Neural cell (in vitro differentiated cells): ENCODE results near the gene ZBED4. TPM values are rescaled to one million over a fixed set of nuclear protein-coding genes. Genes with fewer than 3 reads are reported as not detected.

Experiments used
- H2AFZ ChIP-seq: fragments of 200-600, 300-800 bp; sonication (generic), shearing (Covaris generic); 2 replicates; pipeline ENCODE4 v1.6.0; 2014; ENCODE audit warnings: low read depth, mild to moderate bottlenecking, antibody characterized with exemption, low read length, moderate library complexity
- H3F3A ChIP-seq: fragments of 200-600 bp; shearing (Covaris generic); 2 replicates; pipeline ENCODE4 v1.6.1; 2016; ENCODE audit warnings: mild to moderate bottlenecking, moderate library complexity, mixed read lengths, antibody characterized with exemption, low read length; ENCODE audit not compliant: insufficient read depth, poor library complexity, severe bottlenecking
- H3K27ac ChIP-seq: fragments of 200-600, 300-800 bp; sonication (generic), shearing (Covaris generic); 2 replicates; pipeline ENCODE4 v1.5.1; 2014; ENCODE audit warnings: mild to moderate bottlenecking, low read length, moderate library complexity
- H3K27me3 ChIP-seq: fragments of 300-800, 200-600 bp; sonication (generic), shearing (Covaris generic); 2 replicates; pipeline ENCODE4 v1.6.0; 2014; ENCODE audit warnings: mild to moderate bottlenecking, low read depth, low read length, moderate library complexity; ENCODE audit not compliant: insufficient read depth
- H3K36me3 ChIP-seq: fragments of 300-800, 200-600 bp; sonication (generic), shearing (Covaris generic); 2 replicates; pipeline ENCODE4 v1.5.1; 2014; ENCODE audit warnings: mild to moderate bottlenecking, antibody characterized with exemption, low read length, moderate library complexity; ENCODE audit not compliant: insufficient read depth
- H3K4me2 ChIP-seq: fragments of 300-800, 200-600 bp; sonication (generic), shearing (Covaris generic); 2 replicates; pipeline ENCODE4 v1.6.0; 2014; ENCODE audit warnings: mild to moderate bottlenecking, low read length
- H3K4me3 ChIP-seq: fragments of 300-800, 200-600 bp; sonication (generic), shearing (Covaris generic); 2 replicates; pipeline ENCODE4 v1.5.1; 2014; ENCODE audit warnings: mild to moderate bottlenecking, low read length, moderate library complexity
- H3K79me2 ChIP-seq: fragments of 200-600 bp; shearing (Covaris generic); replicated peaks from 2 replicates; pipeline ENCODE4 v1.6.0; 2014; ENCODE audit warnings: mild to moderate bottlenecking, low read length, moderate library complexity; ENCODE audit not compliant: insufficient read depth
- H3K9ac ChIP-seq: fragments of 300-800, 200-600 bp; sonication (generic), shearing (Covaris generic); 2 replicates; pipeline ENCODE4 v1.6.1; 2016; ENCODE audit warnings: mild to moderate bottlenecking, low read length, mixed read lengths
- H3K9me2 ChIP-seq: fragments of 200-600 bp; shearing (Covaris generic); 2 replicates; pipeline ENCODE4 v1.6.1; 2016; ENCODE audit warnings: mild to moderate bottlenecking, low read length, mixed read lengths; ENCODE audit not compliant: insufficient read depth
- H3K9me3 ChIP-seq: fragments of 200-600, 300-800 bp; sonication (generic), shearing (Covaris generic); 2 replicates; pipeline ENCODE4 v1.6.1; 2016; ENCODE audit warnings: mild to moderate bottlenecking, mixed run types, low read length, moderate library complexity, mixed read lengths
- H4K20me1 ChIP-seq: fragments of 200-600 bp; shearing (Covaris generic); 2 replicates; pipeline ENCODE4 v1.6.1; 2016; ENCODE audit warnings: mild to moderate bottlenecking, mixed run types; ENCODE audit not compliant: insufficient read depth
- CTCF ChIP-seq: fragments of 450-650 bp; IDR thresholded peaks from 2 replicates; pipeline ENCODE4 v1.5.1; 2014; ENCODE audit warnings: antibody characterized with exemption, mild to moderate bottlenecking, moderate library complexity; ENCODE audit not compliant: poor library complexity, severe bottlenecking
- EP300 ChIP-seq: fragments of 450-650 bp; conservative IDR thresholded peaks from 2 replicates; pipeline ENCODE4 v1.6.1; 2014; ENCODE audit warnings: antibody characterized with exemption, mild to moderate bottlenecking, moderate library complexity; ENCODE audit not compliant: poor library complexity, severe bottlenecking
- EZH2 ChIP-seq: fragments of 200-600, 300-800 bp; shearing (Covaris generic), sonication (generic); IDR thresholded peaks from 2 replicates; pipeline ENCODE4 v1.6.1; 2014; ENCODE audit warnings: antibody characterized with exemption, low read length, borderline replicate concordance, mild to moderate bottlenecking; ENCODE audit not compliant: insufficient read depth, poor library complexity, severe bottlenecking
- MXI1 ChIP-seq: fragments of 450-650 bp; conservative IDR thresholded peaks from 2 replicates; pipeline ENCODE4 v1.6.1; 2014; ENCODE audit warnings: antibody characterized with exemption, mild to moderate bottlenecking; ENCODE audit not compliant: poor library complexity, severe bottlenecking
- POLR2AphosphoS5 ChIP-seq: IDR thresholded peaks from 2 replicates; pipeline ENCODE4 v1.6.1; 2012
- RAD21 ChIP-seq: fragments of 450-650 bp; conservative IDR thresholded peaks from 2 replicates; pipeline ENCODE4 v1.6.1; 2014; ENCODE audit warnings: antibody characterized with exemption, mild to moderate bottlenecking, moderate library complexity
- REST ChIP-seq: IDR thresholded peaks from 2 replicates; pipeline ENCODE4 v1.6.1; 2012; ENCODE audit warnings: borderline replicate concordance
- TAF1 ChIP-seq: IDR thresholded peaks from 2 replicates; pipeline ENCODE4 v1.6.1; 2012; ENCODE audit warnings: low read depth
- polyA plus RNA-seq: library from polyadenylated mRNA; depleted of rRNA; stranded (reverse); fragments of >200 nt; gene quantifications from 2 replicates; pipeline ENCODE4 v1.2.3, GENCODE V29; 2014

ZBED4 gene
- polyA plus RNA-seq, 1 donor from 2014 or later: 15.0 TPM

GRCh38 chr22:49863931-49864330 is 10.3 kb downstream of the ZBED4 start:
- Histone ChIP-seq H2AFZ (no peak overlapping the region), H3K27ac (no peak overlapping the region), H3K9me3 (peaks cover 8% of the 10 kb centered on the region), H3K4me2 (no peak overlapping the region), H3K4me3 (no peak overlapping the region), H4K20me1 (no peaks in the 10 kb centered on the region), H3K9me2 (no peaks in the 10 kb centered on the region), H3K79me2 (peaks cover 82% of the 10 kb centered on the region), H3K9ac (no peak overlapping the region), H3K27me3 (no peaks in the 10 kb centered on the region), H3K36me3 (no peaks in the 10 kb centered on the region), H3F3A (no peaks in the 10 kb centered on the region)
- TF ChIP-seq CTCF (no peak), POLR2AphosphoS5 (no peak), EZH2 (no peak), REST (no peak), MXI1 (no peak), EP300 (no peak), TAF1 (no peak)

- Histone ChIP-seq H3K9me2 (no peaks in the 10 kb centered on the region), H4K20me1 (no peaks in the 10 kb centered on the region), H3K27ac (no peak overlapping the region), H3K79me2 (peaks cover 87% of the 10 kb centered on the region), H2AFZ (no peak overlapping the region), H3K9me3 (peaks cover 15% of the 10 kb centered on the region), H3K27me3 (no peaks in the 10 kb centered on the region), H3K9ac (no peak overlapping the region), H3K4me3 (no peak overlapping the region), H3F3A (no peaks in the 10 kb centered on the region), H3K36me3 (no peaks in the 10 kb centered on the region), H3K4me2 (no peak overlapping the region)
- no peak for TF ChIP-seq RAD21
Measured at GRCh38 chr22:49865156-49865555, 11.5 kb downstream of the ZBED4 start.

- Histone ChIP-seq H3K9me2 (no peaks in the 10 kb centered on the region), H3F3A (no peaks in the 10 kb centered on the region), H3K36me3 (no peaks in the 10 kb centered on the region), H2AFZ (no peak overlapping the region), H4K20me1 (no peaks in the 10 kb centered on the region), H3K27ac (no peak overlapping the region), H3K9ac (no peak overlapping the region), H3K9me3 (peaks cover 15% of the 10 kb centered on the region), H3K79me2 (peaks cover 92% of the 10 kb centered on the region), H3K4me2 (no peak overlapping the region), H3K4me3 (no peak overlapping the region), H3K27me3 (no peaks in the 10 kb centered on the region)
- TF ChIP-seq REST (no peak), EZH2 (no peak), CTCF (no peak)
Measured at GRCh38 chr22:49866134-49866533, 12.5 kb downstream of the ZBED4 start.
